D721Med (cell line): ENCODE results near the gene FAM20C.

ENCODE experiments used
- DNase-seq: peaks from one replicate; pipeline ENCODE4 v3.0.0; 2011; ENCODE audit warnings: low spot score; ENCODE audit not compliant: insufficient read length
- FAIRE-seq: peaks from 2 replicates; lab custom pipeline; 2011; peaks lifted over from hg19 to GRCh38; lab: Jason Lieb, UNC
- CTCF ChIP-seq: IDR thresholded peaks from 2 replicates; pipeline ENCODE4 v1.5.1; 2012; ENCODE audit warnings: mild to moderate bottlenecking, control low read depth; ENCODE audit not compliant: insufficient read depth; ENCODE audit errors: missing control alignments

Gene FAM20C

GRCh38 chr7:304574-305409, 112.4 kb downstream of the FAM20C start:
- no peak for TF ChIP-seq CTCF
- DNase-seq (no peak), FAIRE-seq (no peak)

DNA sequence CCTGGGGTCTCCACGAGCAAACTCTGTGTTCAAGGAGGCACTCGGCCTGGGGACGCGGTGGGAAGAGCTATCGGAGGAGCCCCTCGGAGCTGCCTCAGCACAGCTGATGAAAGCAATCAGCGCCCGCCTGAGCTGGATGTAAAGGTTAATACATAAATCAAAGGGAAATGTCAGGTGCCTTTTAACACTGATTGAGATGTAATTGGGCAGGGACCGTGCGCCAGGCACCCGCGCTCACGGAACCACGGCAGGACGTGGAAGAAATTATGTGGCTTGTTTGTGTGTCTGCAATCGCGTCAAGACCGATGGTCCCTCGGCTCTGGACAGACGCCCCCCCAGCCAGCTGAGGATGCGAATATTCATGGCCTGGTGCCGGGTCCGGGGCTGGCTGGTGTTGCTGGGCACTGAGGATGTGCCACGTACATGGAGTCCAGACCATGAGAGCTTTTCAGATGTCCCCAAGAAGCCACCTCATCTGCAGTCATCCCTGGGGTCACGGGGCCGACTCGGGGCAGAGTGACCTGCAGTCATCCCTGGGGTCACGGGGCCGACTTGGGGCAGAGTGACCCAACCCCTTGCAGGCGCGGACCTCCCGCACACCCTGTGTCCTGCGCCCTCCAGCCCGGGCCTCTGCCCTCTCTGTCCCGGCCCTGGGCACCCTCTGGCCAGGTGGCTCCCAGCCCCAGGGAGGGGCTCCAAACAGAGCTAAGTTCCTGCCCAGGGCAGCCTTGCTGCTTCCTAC, 113.2 kb downstream of the FAM20C start:
- TF ChIP-seq CTCF = no peak
- FAIRE-seq = no peak

DNA sequence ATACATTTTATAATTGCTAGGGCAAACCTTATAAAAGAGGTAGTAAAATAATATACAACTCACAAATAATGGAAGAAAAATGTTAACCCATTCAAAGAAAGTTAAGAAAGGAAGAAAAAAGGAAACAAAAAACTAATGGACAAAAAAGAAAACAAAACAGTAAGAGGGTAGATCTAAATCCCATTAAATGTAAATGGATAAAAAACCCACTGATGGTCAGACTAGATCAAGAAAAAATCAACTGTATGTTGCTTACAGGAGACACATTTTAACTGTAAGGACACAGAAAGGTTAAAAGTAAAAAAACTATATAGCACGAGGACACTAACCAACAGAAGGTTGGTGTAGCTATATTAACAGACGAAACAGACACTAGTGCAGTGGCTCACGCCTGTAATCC, 115.6 kb downstream of the FAM20C start:
- TF ChIP-seq CTCF = no peak
- DNase-seq (no peak), FAIRE-seq (no peak)

More for the DNA sequence above, 113.2 kb downstream of the FAM20C start:
- no peak for DNase-seq

DNA sequence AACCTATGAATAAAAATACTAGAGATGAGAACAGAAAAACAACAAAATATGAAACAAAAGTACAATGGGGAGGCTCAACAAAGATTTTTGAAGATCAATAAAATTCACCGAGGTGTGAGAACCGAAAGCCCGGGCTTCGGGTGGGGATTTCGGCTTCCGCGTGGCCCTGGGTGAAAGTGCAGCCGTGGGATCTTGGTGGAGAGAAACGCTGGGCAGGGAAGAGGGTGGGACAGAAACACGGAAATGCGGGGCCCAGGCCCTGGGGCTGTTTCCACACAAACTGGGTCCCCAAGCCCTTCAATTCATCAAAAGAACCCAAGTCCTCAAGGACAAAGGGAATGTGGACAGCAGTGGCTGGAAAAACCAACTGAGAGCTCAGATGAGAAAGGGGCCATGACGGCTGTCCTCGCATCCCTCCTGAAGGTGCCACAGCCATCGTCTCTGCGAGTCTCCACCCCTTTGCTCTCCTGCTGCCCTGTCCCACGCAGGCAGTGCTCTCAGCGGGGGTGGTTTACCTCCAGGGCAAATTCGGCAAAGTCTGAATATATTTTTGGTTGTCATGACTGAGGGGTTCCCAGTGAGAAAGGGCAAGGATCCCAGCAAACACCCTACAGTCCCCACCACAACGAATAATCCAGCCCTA, 117.3 kb downstream of the FAM20C start:
- no peak for TF ChIP-seq CTCF
- no peak for FAIRE-seq
- no peak for DNase-seq
